WTC11 (cell line): Measurements from ENCODE around the gene TRAF3IP1. TPM values are rescaled to one million over a fixed set of nuclear protein-coding genes. Genes with fewer than 3 reads are reported as not detected.

Experiments
- ATAC-seq: fragments of 200-7000 bp; cut with Tn5 transposase; 2 replicates; pipeline ENCODE4 v1.10.0; 2021; ENCODE audit warnings: mild to moderate bottlenecking, moderate library complexity
- CTCF ChIA-PET: fragments of 300-600 bp; sonication (Branson Sonifier 250); formaldehyde crosslinking; loops from one replicate; lab custom pipeline; 2021; ENCODE audit warnings: antibody characterized with exemption; lab: Charles Lee
- POLR2A ChIA-PET: fragments of 350-600 bp; sonication (Branson Sonifier 250); formaldehyde crosslinking; loops from one replicate; lab custom pipeline; 2021; ENCODE audit warnings: antibody characterized with exemption; lab: Charles Lee
- DNase-seq: peaks from one replicate; pipeline ENCODE4 v3.0.0; 2021; ENCODE audit warnings: low spot score
- H3K27ac Mint-ChIP-seq: 2 replicates; pipeline ENCODE4 v1.8.0; 2021; ENCODE audit warnings: mixed read lengths
- H3K27me3 Mint-ChIP-seq: 2 replicates; pipeline ENCODE4 v1.8.0; 2021; ENCODE audit warnings: low read depth, mild to moderate bottlenecking, moderate library complexity, mixed read lengths
- H3K36me3 Mint-ChIP-seq: 2 replicates; pipeline ENCODE4 v1.8.0; 2021; ENCODE audit warnings: mixed read lengths
- H3K4me1 Mint-ChIP-seq: 2 replicates; pipeline ENCODE4 v1.8.0; 2022; ENCODE audit warnings: mixed read lengths
- H3K4me3 Mint-ChIP-seq: 2 replicates; pipeline ENCODE4 v1.8.0; 2021; ENCODE audit warnings: mild to moderate bottlenecking, moderate library complexity, mixed read lengths
- H3K9me3 Mint-ChIP-seq: 2 replicates; pipeline ENCODE4 v1.8.0; 2021; ENCODE audit warnings: mixed read lengths
- ARID4B ChIP-seq: sonication (generic); formaldehyde crosslinking; IDR thresholded peaks from 2 replicates; pipeline ENCODE4 v1.8.0; 2023; ENCODE audit warnings: missing genetic modification reagents, mild to moderate bottlenecking, borderline replicate concordance
- ATF1 ChIP-seq: sonication (generic); formaldehyde crosslinking; IDR thresholded peaks from 2 replicates; pipeline ENCODE4 v1.8.1; 2023; ENCODE audit warnings: mild to moderate bottlenecking, moderate library complexity, missing genetic modification reagents
- CREM ChIP-seq: sonication (generic); formaldehyde crosslinking; IDR thresholded peaks from 2 replicates; pipeline ENCODE4 v1.8.1; 2022; ENCODE audit warnings: mild to moderate bottlenecking, missing genetic modification reagents, moderate library complexity
- E2F1 ChIP-seq: sonication (generic); formaldehyde crosslinking; IDR thresholded peaks from 2 replicates; pipeline ENCODE4 v1.8.0; 2022; ENCODE audit warnings: mild to moderate bottlenecking, missing genetic modification reagents
- ETV6 ChIP-seq: sonication (generic); formaldehyde crosslinking; IDR thresholded peaks from 2 replicates; pipeline ENCODE4 v1.8.1; 2022; ENCODE audit warnings: mild to moderate bottlenecking, missing genetic modification reagents
- FOXJ3 ChIP-seq: sonication (generic); formaldehyde crosslinking; IDR thresholded peaks from 2 replicates; pipeline ENCODE4 v1.9.0; 2021; ENCODE audit warnings: missing genetic modification reagents, mild to moderate bottlenecking, borderline replicate concordance
- GRHL2 ChIP-seq: fragments of 250-450 bp; sonication (Bioruptor Pico); IDR thresholded peaks from 2 replicates; pipeline ENCODE4 v1.8.0; 2022; ENCODE audit warnings: mild to moderate bottlenecking, moderate library complexity; ENCODE audit not compliant: insufficient replicate concordance, severe bottlenecking
- HMGA2 ChIP-seq: fragments of 250-450 bp; sonication (Bioruptor Pico); IDR thresholded peaks from 2 replicates; pipeline ENCODE4 v1.4.0; 2021; ENCODE audit warnings: mild to moderate bottlenecking, moderate library complexity
- NFE2L1 ChIP-seq: sonication (generic); formaldehyde crosslinking; IDR thresholded peaks from 2 replicates; pipeline ENCODE4 v1.8.1; 2023; ENCODE audit warnings: missing genetic modification reagents
- SMAD3 ChIP-seq: sonication (generic); formaldehyde crosslinking; IDR thresholded peaks from 2 replicates; pipeline ENCODE4 v1.8.0; 2022; ENCODE audit warnings: missing genetic modification reagents, mild to moderate bottlenecking, borderline replicate concordance
- SOX15 ChIP-seq: fragments of 250-450 bp; sonication (Bioruptor Pico); IDR thresholded peaks from 2 replicates; pipeline ENCODE4 v1.9.0; 2021; ENCODE audit warnings: mild to moderate bottlenecking
- STAT6 ChIP-seq: sonication (generic); formaldehyde crosslinking; conservative IDR thresholded peaks from 2 replicates; pipeline ENCODE4 v1.8.1; 2023; ENCODE audit warnings: mild to moderate bottlenecking, low read depth, missing genetic modification reagents, moderate library complexity
- ZBTB21 ChIP-seq: sonication (generic); formaldehyde crosslinking; IDR thresholded peaks from 2 replicates; pipeline ENCODE4 v1.8.1; 2023; ENCODE audit warnings: mild to moderate bottlenecking, missing genetic modification reagents, borderline replicate concordance
- ZNF219 ChIP-seq: sonication (generic); formaldehyde crosslinking; IDR thresholded peaks from 2 replicates; pipeline ENCODE4 v1.8.0; 2023; ENCODE audit warnings: missing genetic modification reagents, mild to moderate bottlenecking, borderline replicate concordance
- ZNF232 ChIP-seq: sonication (generic); formaldehyde crosslinking; IDR thresholded peaks from 2 replicates; pipeline ENCODE4 v1.8.0; 2022; ENCODE audit warnings: mild to moderate bottlenecking, missing genetic modification reagents
- total RNA-seq: library from RNA; stranded (reverse); gene quantifications from 3 replicates; pipeline ENCODE4 v1.2.3, GENCODE V29; 2021
- TF ChIP-seq, protein P1 (sequence below): sonication (generic); formaldehyde crosslinking; IDR thresholded peaks from 2 replicates; pipeline ENCODE4 v1.8.1; 2022; ENCODE audit warnings: mild to moderate bottlenecking, missing genetic modification reagents, moderate library complexity, borderline replicate concordance
- TF ChIP-seq, protein P2 (sequence below): sonication (generic); formaldehyde crosslinking; IDR thresholded peaks from 2 replicates; pipeline ENCODE4 v1.8.1; 2023; ENCODE audit warnings: mild to moderate bottlenecking, moderate library complexity, missing genetic modification reagents
- TF ChIP-seq, protein P3 (sequence below): sonication (generic); formaldehyde crosslinking; IDR thresholded peaks from 2 replicates; pipeline ENCODE4 v1.8.0; 2022; ENCODE audit warnings: mild to moderate bottlenecking, missing genetic modification reagents

The TRAF3IP1 gene
- total RNA-seq, 1 experiment from 2014 or later, result 18.7 TPM

DNA sequence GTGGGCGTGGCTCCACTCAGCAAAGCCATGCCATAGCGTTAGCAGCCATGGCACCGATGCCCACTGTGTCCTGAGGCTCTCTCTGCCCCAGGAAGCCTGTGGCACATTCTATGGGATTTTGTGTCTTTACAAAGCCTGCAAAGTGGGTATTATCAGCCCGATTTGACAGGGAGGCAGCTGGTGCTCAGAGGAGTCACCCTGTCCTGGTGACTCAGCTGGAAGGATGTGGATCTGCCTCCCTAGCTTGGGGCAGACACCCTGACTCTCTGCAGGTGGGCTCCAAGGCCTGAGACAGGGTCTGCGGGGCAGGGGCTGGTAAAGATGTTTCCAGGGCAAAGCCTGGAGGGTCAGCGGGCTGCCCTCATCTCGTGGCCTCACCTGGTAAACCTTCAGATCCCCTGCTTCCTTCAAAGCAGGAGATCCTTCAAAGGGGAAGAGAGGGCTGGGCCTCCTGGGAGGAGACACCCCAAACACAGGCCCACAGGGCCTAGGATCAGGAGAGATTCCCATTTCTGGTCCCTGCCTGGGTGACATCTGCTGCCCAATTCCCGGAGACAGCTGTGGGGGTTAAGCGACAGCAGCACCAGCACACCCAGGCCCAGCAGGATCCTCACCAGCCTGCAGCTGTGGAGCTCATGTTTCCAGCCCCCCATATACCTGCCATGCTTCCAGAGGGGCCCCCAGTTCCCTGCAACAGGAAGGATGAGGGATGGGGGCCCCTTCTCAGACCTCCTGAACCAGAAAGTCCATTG, 103.4 kb downstream of the TRAF3IP1 start:
- H3K27me3 Mint-ChIP-seq, result no peaks in the 10 kb centered on the region
- H3K9me3 Mint-ChIP-seq, result no peaks in the 10 kb centered on the region
- ATAC-seq, result no peak
- H3K4me3 Mint-ChIP-seq, result no peak overlapping the region
- H3K36me3 Mint-ChIP-seq, result no peaks in the 10 kb centered on the region
- POLR2A ChIA-PET, result no interaction called here
- CTCF ChIA-PET, result no interaction called here
- DNase-seq, result no peak
- H3K27ac Mint-ChIP-seq, result no peak overlapping the region
- H3K4me1 Mint-ChIP-seq, result peaks cover 38% of the 10 kb centered on the region
- no peak for TF ChIP-seq ZBTB21 (CRISPR knock-in tag)
- no peak for TF ChIP-seq STAT6 (CRISPR knock-in tag)
- TF ChIP-seq CREM (CRISPR knock-in tag), result no peak
- TF ChIP-seq ARID4B (CRISPR knock-in tag), result no peak
- no peak for TF ChIP-seq NFE2L1 (CRISPR knock-in tag)
- TF ChIP-seq ZNF219 (CRISPR knock-in tag), result no peak
- no peak for TF ChIP-seq ZNF232 (CRISPR knock-in tag)
- TF ChIP-seq, protein P1, sequence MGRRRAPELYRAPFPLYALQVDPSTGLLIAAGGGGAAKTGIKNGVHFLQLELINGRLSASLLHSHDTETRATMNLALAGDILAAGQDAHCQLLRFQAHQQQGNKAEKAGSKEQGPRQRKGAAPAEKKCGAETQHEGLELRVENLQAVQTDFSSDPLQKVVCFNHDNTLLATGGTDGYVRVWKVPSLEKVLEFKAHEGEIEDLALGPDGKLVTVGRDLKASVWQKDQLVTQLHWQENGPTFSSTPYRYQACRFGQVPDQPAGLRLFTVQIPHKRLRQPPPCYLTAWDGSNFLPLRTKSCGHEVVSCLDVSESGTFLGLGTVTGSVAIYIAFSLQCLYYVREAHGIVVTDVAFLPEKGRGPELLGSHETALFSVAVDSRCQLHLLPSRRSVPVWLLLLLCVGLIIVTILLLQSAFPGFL, result no peak
- TF ChIP-seq, protein P2, sequence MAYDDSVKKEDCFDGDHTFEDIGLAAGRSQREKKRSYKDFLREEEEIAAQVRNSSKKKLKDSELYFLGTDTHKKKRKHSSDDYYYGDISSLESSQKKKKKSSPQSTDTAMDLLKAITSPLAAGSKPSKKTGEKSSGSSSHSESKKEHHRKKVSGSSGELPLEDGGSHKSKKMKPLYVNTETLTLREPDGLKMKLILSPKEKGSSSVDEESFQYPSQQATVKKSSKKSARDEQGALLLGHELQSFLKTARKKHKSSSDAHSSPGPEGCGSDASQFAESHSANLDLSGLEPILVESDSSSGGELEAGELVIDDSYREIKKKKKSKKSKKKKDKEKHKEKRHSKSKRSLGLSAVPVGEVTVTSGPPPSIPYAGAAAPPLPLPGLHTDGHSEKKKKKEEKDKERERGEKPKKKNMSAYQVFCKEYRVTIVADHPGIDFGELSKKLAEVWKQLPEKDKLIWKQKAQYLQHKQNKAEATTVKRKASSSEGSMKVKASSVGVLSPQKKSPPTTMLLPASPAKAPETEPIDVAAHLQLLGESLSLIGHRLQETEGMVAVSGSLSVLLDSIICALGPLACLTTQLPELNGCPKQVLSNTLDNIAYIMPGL (CRISPR knock-in tag), result no peak
- no peak for TF ChIP-seq E2F1
- no peak for TF ChIP-seq FOXJ3 (CRISPR knock-in tag)
- no peak for TF ChIP-seq ATF1
- no peak for TF ChIP-seq SOX15 (CRISPR knock-in tag)
- TF ChIP-seq HMGA2 (CRISPR knock-in tag), result no peak
- no peak for TF ChIP-seq ETV6
- no peak for TF ChIP-seq GRHL2 (CRISPR knock-in tag)
- TF ChIP-seq, protein P3, sequence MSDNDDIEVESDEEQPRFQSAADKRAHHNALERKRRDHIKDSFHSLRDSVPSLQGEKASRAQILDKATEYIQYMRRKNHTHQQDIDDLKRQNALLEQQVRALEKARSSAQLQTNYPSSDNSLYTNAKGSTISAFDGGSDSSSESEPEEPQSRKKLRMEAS (CRISPR knock-in tag), result no peak
- no peak for TF ChIP-seq SMAD3 (CRISPR knock-in tag)
